ENCODE results near the gene MAPK13.
"Not testable (repeated sequence)": the region's sequence is repeated elsewhere in the genome, so short reads cannot be mapped to it uniquely, and the experiment has no call there.

Gene MAPK13

GRCh38 chr6:36120979-36121786 lies 9.1 kb upstream of the MAPK13 start:
- Histone ChIP-seq H3K9ac (no peak overlapping the region), H3K4me1 (ENCODE audit: low read depth, poor library complexity, severe bottlenecking) (peaks cover 43% of the 10 kb centered on the region), H3K4me2 (no peak overlapping the region), H3K27ac (no peak overlapping the region), H3K79me2 (ENCODE audit: insufficient read depth, low read depth) (no peaks in the 10 kb centered on the region), H3K36me3 (ENCODE audit: insufficient read depth) (no peaks in the 10 kb centered on the region), H4K20me1 (ENCODE audit: insufficient read depth) (no peaks in the 10 kb centered on the region), H3K27me3 (ENCODE audit: insufficient read depth, low read depth) (no peaks in the 10 kb centered on the region), H2AFZ (ENCODE audit: low read depth) (no peak overlapping the region), H3K4me3 (IDR thresholded peaks at IDR 0.05; ENCODE audit: insufficient read depth, low read depth, low read length) (no peak overlapping the region)
- TF ChIP-seq CTCF (conservative IDR thresholded peaks at IDR 0.05; ENCODE audit: low read depth, low read length): no peak

- H3K4me3 ChIP-seq (IDR thresholded peaks at IDR 0.05; ENCODE audit: insufficient read depth, low read depth, low read length): no peak overlapping the region
- no peak for TF ChIP-seq CTCF (conservative IDR thresholded peaks at IDR 0.05; ENCODE audit: low read depth, low read length)
- H3K4me2 ChIP-seq: no peak overlapping the region
- H3K79me2 ChIP-seq (ENCODE audit: insufficient read depth, low read depth): no peaks in the 10 kb centered on the region
- no peak overlapping the region for H3K9ac ChIP-seq
- no peaks in the 10 kb centered on the region for H4K20me1 ChIP-seq (ENCODE audit: insufficient read depth)
- H3K27ac ChIP-seq: no peak overlapping the region
- H2AFZ ChIP-seq (ENCODE audit: low read depth): no peak overlapping the region
- no peaks in the 10 kb centered on the region for H3K27me3 ChIP-seq (ENCODE audit: insufficient read depth, low read depth)
- H3K4me1 ChIP-seq (ENCODE audit: low read depth, poor library complexity, severe bottlenecking): peaks cover 41% of the 10 kb centered on the region
- no peaks in the 10 kb centered on the region for H3K36me3 ChIP-seq (ENCODE audit: insufficient read depth)
Observed at GRCh38 chr6:36121787-36122494, 8.4 kb upstream of the MAPK13 start.

- Histone ChIP-seq H3K4me1 (ENCODE audit: low read depth, poor library complexity, severe bottlenecking) (peaks cover 34% of the 10 kb centered on the region), H4K20me1 (ENCODE audit: insufficient read depth) (no peaks in the 10 kb centered on the region), H3K27ac (no peak overlapping the region), H3K4me2 (no peak overlapping the region), H2AFZ (ENCODE audit: low read depth) (no peak overlapping the region), H3K9ac (no peak overlapping the region), H3K27me3 (ENCODE audit: insufficient read depth, low read depth) (no peaks in the 10 kb centered on the region), H3K36me3 (ENCODE audit: insufficient read depth) (no peaks in the 10 kb centered on the region), H3K4me3 (IDR thresholded peaks at IDR 0.05; ENCODE audit: insufficient read depth, low read depth, low read length) (no peak overlapping the region), H3K79me2 (ENCODE audit: insufficient read depth, low read depth) (no peaks in the 10 kb centered on the region)
- TF ChIP-seq CTCF (conservative IDR thresholded peaks at IDR 0.05; ENCODE audit: low read depth, low read length): no peak
Observed at GRCh38 chr6:36122495-36123269, 7.6 kb upstream of the MAPK13 start.

GRCh38 chr6:36123270-36124139 lies 6.8 kb upstream of the MAPK13 start:
- Histone ChIP-seq H3K4me2 (no peak overlapping the region), H3K79me2 (ENCODE audit: insufficient read depth, low read depth) (no peaks in the 10 kb centered on the region), H3K9ac (no peak overlapping the region), H4K20me1 (ENCODE audit: insufficient read depth) (no peaks in the 10 kb centered on the region), H3K36me3 (ENCODE audit: insufficient read depth) (no peaks in the 10 kb centered on the region), H3K4me3 (IDR thresholded peaks at IDR 0.05; ENCODE audit: insufficient read depth, low read depth, low read length) (no peak overlapping the region), H3K27ac (no peak overlapping the region), H2AFZ (ENCODE audit: low read depth) (no peak overlapping the region), H3K4me1 (ENCODE audit: low read depth, poor library complexity, severe bottlenecking) (peaks cover 32% of the 10 kb centered on the region), H3K27me3 (ENCODE audit: insufficient read depth, low read depth) (no peaks in the 10 kb centered on the region)
- peak; percentile 58 for TF ChIP-seq CTCF (conservative IDR thresholded peaks at IDR 0.05; ENCODE audit: low read depth, low read length)

- not testable (repeated sequence) for H3K79me2 ChIP-seq (ENCODE audit: insufficient read depth, low read depth); H3K27me3 ChIP-seq (ENCODE audit: insufficient read depth, low read depth); H3K9ac ChIP-seq; H4K20me1 ChIP-seq (ENCODE audit: insufficient read depth); H3K36me3 ChIP-seq (ENCODE audit: insufficient read depth); H3K4me3 ChIP-seq (IDR thresholded peaks at IDR 0.05; ENCODE audit: insufficient read depth, low read depth, low read length); H2AFZ ChIP-seq (ENCODE audit: low read depth); H3K27ac ChIP-seq
- Histone ChIP-seq H3K4me2 (peak overlapping the region; percentile 59; the same call in 1 of the 2 replicates), H3K4me1 (ENCODE audit: low read depth, poor library complexity, severe bottlenecking) (peaks cover 33% of the 10 kb centered on the region)
Observed at GRCh38 chr6:36124346-36124745, 6.0 kb upstream of the MAPK13 start.
